ENCODE measurements around the gene GLA. TPM values are rescaled to one million over a fixed set of nuclear protein-coding genes. Genes with fewer than 3 reads are reported as not detected.

GLA gene
- total and polyA plus RNA-seq, 2 of the 4 experiments (the other 2 are of a cell fraction) = 27.9 to 38.7 TPM

- no peak overlapping the region for H3K4me3 ChIP-seq (ENCODE audit: insufficient read depth, low read depth, low read length)
- no peak overlapping the region for H3K18ac ChIP-seq (ENCODE audit: low read depth, low read length)
- H2BK20ac ChIP-seq (ENCODE audit: low read depth, low read length) = no peak overlapping the region
- H2AK9ac ChIP-seq (replicated peaks; ENCODE audit: low read depth, low read length, poor library complexity) = no peak overlapping the region
- no peak overlapping the region for H2AFZ ChIP-seq (replicated peaks; ENCODE audit: low read length, poor library complexity)
- no peak overlapping the region for H4K8ac ChIP-seq (ENCODE audit: low read depth in 2 of 2, low read length in 2 of 2)
- no peak overlapping the region for H3K56ac ChIP-seq (ENCODE audit: extremely low read depth, insufficient read depth, low read length)
- in situ Hi-C loops (cut with MboI; ENCODE audit: low sequenced_read_pairs) = no loop called here
- no peak overlapping the region for H4K91ac ChIP-seq (ENCODE audit: insufficient read depth, low read depth, low read length)
- ChIA-PET CTCF (no interaction called here), POLR2A (ENCODE audit: unreplicated experiment) (no interaction called here)
- H3K9ac ChIP-seq (ENCODE audit: low read depth, low read length) = no peak overlapping the region
- DNase-seq (no peak), ATAC-seq (ENCODE audit: low read depth) (no peak)
- TF ChIP-seq POLR2A (IDR thresholded peaks at IDR 0.05; ENCODE audit: low read depth, low read length) (no peak), FOS (IDR thresholded peaks at IDR 0.05; ENCODE audit: low read depth, low read length) (no peak)
- no peak overlapping the region for H3K4me2 ChIP-seq (ENCODE audit: low read depth, low read length)
- H2BK120ac ChIP-seq (ENCODE audit: low read depth, low read length) = no peak overlapping the region
- no peaks in the 10 kb centered on the region for H3K36me3 ChIP-seq (ENCODE audit: control insufficient read depth, insufficient read depth, low read length)
- no peak overlapping the region for H2BK15ac ChIP-seq (ENCODE audit: low read depth, low read length)
- no peaks in the 10 kb centered on the region for H3K4me1 ChIP-seq (ENCODE audit: control insufficient read depth, insufficient read depth, low read length)
- intact Hi-C loops (cut with micrococcal nuclease) = no loop called here
- no peaks in the 10 kb centered on the region for H4K20me1 ChIP-seq (ENCODE audit: insufficient read depth, low read length)
- no peak overlapping the region for H3K27ac ChIP-seq (ENCODE audit: insufficient read depth, low read length)
- H4K5ac ChIP-seq (ENCODE audit: low read depth, low read length) = no peak overlapping the region
- no peaks in the 10 kb centered on the region for H3K79me1 ChIP-seq (ENCODE audit: low read depth in 1 of 2, low read length in 2 of 2)
- H3K9me3 ChIP-seq (ENCODE audit: control insufficient read depth, insufficient read depth, low read length) = no peaks in the 10 kb centered on the region
- peaks cover under 1% of the 10 kb centered on the region; the same call in 1 of the 2 replicates for H3K9me1 ChIP-seq (ENCODE audit: insufficient read depth, low read length)
- H3K4ac ChIP-seq (ENCODE audit: low read depth, low read length) = no peak overlapping the region
- no peak overlapping the region for H2BK5ac ChIP-seq (ENCODE audit: low read depth, low read length, poor library complexity, severe bottlenecking)
- H2AK5ac ChIP-seq (ENCODE audit: low read depth, low read length) = no peak overlapping the region
- peaks cover 6% of the 10 kb centered on the region for H3K27me3 ChIP-seq (ENCODE audit: control insufficient read depth, insufficient read depth, low read length)
- WGBS, 2 experiments (ENCODE audit: extremely low coverage in 2 of 2, insufficient read length in 1 of 2) = no CpG with 5 or more reads among the region's 1 CpG
- no peak overlapping the region for H3K14ac ChIP-seq (replicated peaks; ENCODE audit: low read depth, low read length)
- no TSS peak for BruUV-seq (replicated peaks)
- H3K23ac ChIP-seq (ENCODE audit: low read depth, low read length) = no peak overlapping the region
- dilution Hi-C loops (cut with HindIII; ENCODE audit: low sequenced_read_pairs, unreplicated experiment) = no loop called here
These were observed 42.4 kb downstream of the GLA start for GRCh38 chrX:101365301-101365795.
